Peyer's patch (tissue), 4 donors: ENCODE measurements around the gene MICA.

ENCODE experiments used
- CTCF ChIP-seq, 6 experiments: fragments of 450-650 bp in 4 of 6; fragments of 200-600 bp in 2 of 6; sonication (generic) in 1 of 6; IDR thresholded peaks; one replicate each; pipeline ENCODE4 v1.5.1; 2017 to 2019; ENCODE audit warnings: antibody characterized with exemption in 6 of 6, mild to moderate bottlenecking in 3 of 6, moderate library complexity in 1 of 6
- POLR2A ChIP-seq, 2 donors: fragments of 450-650 bp; IDR thresholded peaks; one replicate each; pipeline ENCODE4 v1.5.1; 2017; ENCODE audit warnings: antibody characterized with exemption in 2 of 2, mild to moderate bottlenecking in 2 of 2, moderate library complexity in 2 of 2

DNA sequence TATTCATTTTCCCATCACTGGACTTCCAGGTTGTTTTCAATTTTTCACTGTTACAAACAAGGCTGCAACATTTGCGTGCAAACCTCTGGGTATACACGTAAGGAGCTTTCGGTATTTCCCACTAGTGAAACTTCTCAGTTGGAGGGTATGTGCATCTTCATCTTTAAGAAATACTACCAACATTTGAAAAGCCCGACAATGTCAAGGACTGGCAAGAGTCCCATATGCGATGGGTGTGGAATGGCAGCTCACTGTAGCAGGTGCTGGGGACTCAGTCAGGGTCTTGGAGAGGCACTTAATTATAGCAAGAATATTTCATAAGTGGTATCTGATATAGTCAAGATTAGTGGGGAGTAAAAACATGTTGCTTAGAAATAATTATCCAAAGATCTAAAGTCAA is 37.5 kb upstream of the MICA start:
- no peak for TF ChIP-seq CTCF (IDR thresholded peaks at IDR 0.05)
- no peak for TF ChIP-seq POLR2A (IDR thresholded peaks at IDR 0.05)
